ENCODE results near the gene HDAC10. TPM values are rescaled to one million over a fixed set of nuclear protein-coding genes. Genes with fewer than 3 reads are reported as not detected.
A peak's percentile ranks its signal among the peaks of the same experiment; 100 is the strongest.

Gene HDAC10
- total RNA-seq, 6 donors from 2014 or later = 33.0 to 202 (median 53.1) TPM

DNA sequence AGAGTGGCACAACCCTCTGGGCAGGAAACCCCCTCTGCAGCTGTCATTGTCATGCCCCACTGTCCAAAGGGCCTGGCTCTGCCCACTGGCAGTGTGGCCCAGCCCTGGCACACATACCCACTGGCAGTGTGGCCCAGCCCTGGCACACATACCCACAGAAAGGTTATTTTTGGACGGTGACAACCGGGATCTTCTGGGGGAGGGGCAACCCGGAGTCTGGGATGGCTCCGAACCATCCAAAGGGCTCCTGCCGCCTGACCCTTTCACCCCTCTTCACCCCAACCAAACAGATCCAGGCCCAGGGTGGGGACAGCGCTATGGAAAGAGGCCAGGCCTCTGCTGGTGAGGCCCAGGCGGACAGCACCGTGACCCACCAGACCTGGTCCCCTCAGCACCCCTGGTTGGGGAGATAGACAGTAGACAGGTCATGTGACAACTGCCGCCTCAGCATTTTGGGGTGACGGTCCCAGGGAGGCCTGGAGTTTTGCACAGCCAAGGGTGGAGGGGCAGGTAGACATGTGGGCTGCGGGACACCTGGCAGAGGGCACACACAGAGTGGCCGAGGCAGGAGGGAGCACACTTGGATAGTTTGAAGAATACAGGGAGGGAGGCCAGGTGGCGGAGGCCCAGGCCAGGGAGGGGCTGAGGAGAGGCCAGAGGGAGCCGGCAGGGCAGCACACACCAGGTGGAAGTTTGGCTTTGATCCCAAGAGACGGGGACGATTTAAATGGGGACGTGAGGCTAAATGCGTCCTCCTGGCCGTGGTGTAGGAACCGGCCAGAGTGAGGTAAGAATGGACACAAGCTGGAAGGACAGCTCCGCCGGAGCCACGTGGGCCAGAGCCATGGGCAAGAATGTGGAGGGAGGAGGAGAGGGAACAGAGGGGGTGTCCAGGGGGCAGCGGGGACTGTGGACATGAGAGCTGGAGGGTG is 7.6 kb upstream of the HDAC10 start:
- TF ChIP-seq, protein P1, sequence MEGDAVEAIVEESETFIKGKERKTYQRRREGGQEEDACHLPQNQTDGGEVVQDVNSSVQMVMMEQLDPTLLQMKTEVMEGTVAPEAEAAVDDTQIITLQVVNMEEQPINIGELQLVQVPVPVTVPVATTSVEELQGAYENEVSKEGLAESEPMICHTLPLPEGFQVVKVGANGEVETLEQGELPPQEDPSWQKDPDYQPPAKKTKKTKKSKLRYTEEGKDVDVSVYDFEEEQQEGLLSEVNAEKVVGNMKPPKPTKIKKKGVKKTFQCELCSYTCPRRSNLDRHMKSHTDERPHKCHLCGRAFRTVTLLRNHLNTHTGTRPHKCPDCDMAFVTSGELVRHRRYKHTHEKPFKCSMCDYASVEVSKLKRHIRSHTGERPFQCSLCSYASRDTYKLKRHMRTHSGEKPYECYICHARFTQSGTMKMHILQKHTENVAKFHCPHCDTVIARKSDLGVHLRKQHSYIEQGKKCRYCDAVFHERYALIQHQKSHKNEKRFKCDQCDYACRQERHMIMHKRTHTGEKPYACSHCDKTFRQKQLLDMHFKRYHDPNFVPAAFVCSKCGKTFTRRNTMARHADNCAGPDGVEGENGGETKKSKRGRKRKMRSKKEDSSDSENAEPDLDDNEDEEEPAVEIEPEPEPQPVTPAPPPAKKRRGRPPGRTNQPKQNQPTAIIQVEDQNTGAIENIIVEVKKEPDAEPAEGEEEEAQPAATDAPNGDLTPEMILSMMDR (IDR thresholded peaks at IDR 0.05) = no peak
- TF ChIP-seq POLR2AphosphoS5 (IDR thresholded peaks at IDR 0.05) (no peak), POLR2A (IDR thresholded peaks at IDR 0.05) (no peak), EP300 (IDR thresholded peaks at IDR 0.05) (no peak)
- peak in 1 of 2 donors; percentile 60 for DNase-seq
- ATAC-seq (ENCODE audit: low FRiP score in 2 of 2) = no peak
- Histone ChIP-seq H3K4me1 (peaks cover 16 to 35% (median 18%) of the 10 kb centered on the region in 4 donors), H3K27me3 (peaks cover 0 to 13% (median 2%) of the 10 kb centered on the region in 4 donors), H3K36me3 (peaks cover 0 to 3% (median 0%) of the 10 kb centered on the region in 4 donors), H3K27ac (no peak overlapping the region), H3K9me3 (no peaks in the 10 kb centered on the region), H3K4me3 (no peak overlapping the region)
- 87 to 90% methylated on average over 22 to 24 of the region's 24 CpGs for WGBS, 2 donors

DNA sequence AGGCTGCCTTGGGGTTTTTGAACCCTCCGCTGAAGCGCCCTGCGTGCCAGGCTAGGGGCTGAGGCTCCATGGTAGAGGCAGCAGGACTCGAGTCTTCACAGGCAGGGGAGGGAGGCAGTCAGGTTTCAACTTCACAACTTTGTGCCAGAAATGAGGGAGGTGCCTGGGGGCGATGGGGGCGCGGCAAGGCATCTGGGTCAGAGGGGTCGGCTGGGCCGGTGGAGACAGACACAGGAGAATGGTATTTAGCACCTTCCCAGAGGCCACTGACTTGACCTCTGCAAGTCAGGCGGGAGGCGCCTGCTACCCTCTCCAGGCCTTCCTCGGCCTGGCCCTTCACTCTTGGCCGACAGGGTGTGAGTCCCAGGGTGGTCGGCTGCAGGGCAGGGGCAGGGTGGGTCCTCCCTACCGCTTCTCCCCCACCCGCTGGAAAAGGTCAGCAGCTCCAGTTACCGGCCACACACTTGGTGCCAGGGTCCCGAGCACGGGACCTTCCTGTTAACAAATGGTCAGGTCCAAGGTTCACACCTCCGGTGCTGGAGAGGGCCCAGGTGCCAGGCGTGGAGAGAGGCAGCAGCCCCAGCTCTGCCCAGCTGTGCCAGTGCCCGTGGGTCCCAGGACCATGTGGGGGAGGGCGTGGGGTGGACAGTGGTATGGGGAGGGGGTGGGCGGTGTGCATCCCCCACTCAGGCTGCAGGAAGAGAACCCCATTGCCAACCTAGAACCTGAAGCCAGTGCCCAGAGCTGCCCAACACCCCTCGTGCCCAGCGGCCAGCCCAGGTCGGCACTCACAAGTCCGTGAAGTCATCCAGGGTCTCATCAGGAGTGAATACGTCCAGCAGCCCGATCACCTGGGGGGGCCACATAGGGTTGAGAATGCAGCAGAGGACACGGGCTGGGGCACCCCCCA is 6.6 kb upstream of the HDAC10 start:
- TF ChIP-seq POLR2AphosphoS5 (IDR thresholded peaks at IDR 0.05) = no peak
- TF ChIP-seq EP300 (IDR thresholded peaks at IDR 0.05) = no peak
- TF ChIP-seq POLR2A (IDR thresholded peaks at IDR 0.05) = no peak
- TF ChIP-seq, protein P1 (IDR thresholded peaks at IDR 0.05) = no peak
- ATAC-seq (ENCODE audit: low FRiP score in 2 of 2) (no peak), DNase-seq (peak in 1 of 2 donors; percentile 72)
- H3K4me1 ChIP-seq = peaks cover 16 to 28% (median 18%) of the 10 kb centered on the region in 4 donors
- H3K36me3 ChIP-seq = peaks cover 0 to 3% (median 0%) of the 10 kb centered on the region in 4 donors
- H3K27me3 ChIP-seq = peaks cover 0 to 13% (median 2%) of the 10 kb centered on the region in 4 donors
- 84% methylated on average over 6 to 31 of the region's 31 CpGs for WGBS, 2 donors
- no peak overlapping the region for H3K4me3 ChIP-seq
- no peak overlapping the region for H3K27ac ChIP-seq
- H3K9me3 ChIP-seq = no peaks in the 10 kb centered on the region

DNA sequence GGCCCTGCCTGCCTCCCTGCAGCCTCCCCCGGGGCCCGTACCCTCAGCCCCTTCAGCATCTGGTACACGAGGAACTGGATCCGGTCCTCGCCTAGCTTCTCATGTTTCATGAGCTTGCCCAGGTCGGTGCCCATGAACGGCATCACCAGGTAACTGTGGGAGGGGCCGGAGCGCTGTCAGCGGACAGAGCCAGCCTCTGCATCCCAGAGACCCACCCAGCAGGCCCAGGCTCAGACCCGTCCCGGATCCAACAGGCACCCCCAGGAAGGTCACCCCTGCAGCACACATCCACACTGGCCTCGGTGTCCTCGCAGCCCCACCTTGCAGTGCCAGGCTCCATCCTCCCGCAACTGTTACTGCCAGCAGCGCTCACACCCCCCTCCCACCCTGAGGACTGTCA is 6.0 kb upstream of the HDAC10 start:
- ATAC-seq (ENCODE audit: low FRiP score in 2 of 2) (no peak), DNase-seq (peak in 1 of 2 donors; percentile 66)
- peaks cover 12 to 24% (median 12%) of the 10 kb centered on the region in 4 donors for H3K4me1 ChIP-seq
- H3K36me3 ChIP-seq = peaks cover 0 to 3% (median 0%) of the 10 kb centered on the region in 4 donors
- no peak overlapping the region for H3K4me3 ChIP-seq
- H3K9me3 ChIP-seq = no peaks in the 10 kb centered on the region
- WGBS, 2 donors = 86% methylated on average over 16 of the region's 16 CpGs; no CpG with 5 or more reads in 1 of the 2 donors
- TF ChIP-seq EP300 (IDR thresholded peaks at IDR 0.05) (no peak), POLR2AphosphoS5 (IDR thresholded peaks at IDR 0.05) (no peak), POLR2A (IDR thresholded peaks at IDR 0.05) (no peak)
- TF ChIP-seq, protein P1 (IDR thresholded peaks at IDR 0.05) = no peak
- H3K27me3 ChIP-seq = peaks cover 0 to 6% (median under 1%) of the 10 kb centered on the region in 4 donors
- H3K27ac ChIP-seq = no peak overlapping the region

DNA sequence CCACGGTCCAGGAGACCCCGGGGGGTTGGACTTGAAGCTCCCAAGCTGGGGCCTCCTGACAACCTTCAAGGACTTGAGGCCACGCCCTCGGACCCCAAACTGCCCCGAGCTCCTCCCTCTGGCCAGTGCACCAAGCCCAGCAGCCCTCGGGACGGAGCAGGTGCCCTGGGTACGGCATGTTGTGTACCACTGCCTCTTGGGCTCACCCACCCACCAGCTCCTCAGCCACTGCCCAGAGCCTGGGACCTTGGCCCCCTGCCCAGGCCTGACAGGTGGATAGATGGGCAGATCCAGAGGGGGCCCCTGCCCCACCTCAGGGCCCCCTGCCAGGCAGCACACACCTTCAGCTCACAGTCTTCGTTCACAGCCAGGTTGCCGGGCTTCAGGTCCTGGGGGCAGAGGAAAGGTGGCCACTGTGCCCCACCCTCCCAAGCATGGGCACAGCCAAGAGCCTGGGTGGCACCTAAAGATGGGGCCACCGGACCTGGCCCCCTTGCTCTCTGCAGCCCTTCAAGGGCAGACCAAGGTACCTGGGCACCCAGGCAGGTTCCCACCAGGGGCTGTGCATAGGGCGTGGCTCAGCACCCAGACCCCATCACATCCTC is 5.3 kb upstream of the HDAC10 start:
- no peak for ATAC-seq (ENCODE audit: low FRiP score in 2 of 2)

More for the DNA sequence above, 5.3 kb upstream of the HDAC10 start:
- no peaks in the 10 kb centered on the region for H3K9me3 ChIP-seq
- H3K4me3 ChIP-seq = no peak overlapping the region
- TF ChIP-seq POLR2A (IDR thresholded peaks at IDR 0.05) (no peak), POLR2AphosphoS5 (IDR thresholded peaks at IDR 0.05) (no peak), EP300 (IDR thresholded peaks at IDR 0.05) (no peak)
- TF ChIP-seq, protein P1 (IDR thresholded peaks at IDR 0.05) = no peak
- H3K4me1 ChIP-seq = peaks cover 11 to 24% (median 15%) of the 10 kb centered on the region in 4 donors
- H3K27ac ChIP-seq = no peak overlapping the region
- peaks cover 0 to 3% (median 0%) of the 10 kb centered on the region in 4 donors for H3K36me3 ChIP-seq
- peak in 1 of 2 donors; percentile 69 for DNase-seq
- no peaks in the 10 kb centered on the region for H3K27me3 ChIP-seq
- WGBS, 2 donors = 86 to 96% methylated on average over 5 to 9 of the region's 12 CpGs
